Fibroblast of lung (primary cell): ENCODE measurements around the gene JDP2.

Experiments used
- CTCF ChIP-seq, 2 donors: IDR thresholded peaks in 1 of 2; conservative IDR thresholded peaks in 1 of 2; 1 replicate in 1 of 2; 2 replicates in 1 of 2; pipeline ENCODE4 v1.5.1; 2011 to 2012; ENCODE audit warnings: low read length in 2 of 2, control low read depth in 1 of 2, inconsistent platforms in 1 of 2, low read depth in 1 of 2, mild to moderate bottlenecking in 1 of 2
- EZH2 ChIP-seq: IDR thresholded peaks from 2 replicates; pipeline ENCODE4 v1.5.1; 2012; ENCODE audit warnings: low read length, control low read depth, mild to moderate bottlenecking; ENCODE audit errors: missing control alignments

- TF ChIP-seq CTCF (conservative IDR thresholded peaks at IDR 0.05 in 1 of 2, IDR thresholded peaks at IDR 0.05 in 1 of 2; ENCODE audit: low read depth in 1 of 2, low read length in 2 of 2) (no peak), EZH2 (no peak)
These were observed 7.7 kb downstream of the JDP2 start for GRCh38 chr14:75435473-75435872.
